ENCODE results near the gene HSD17B7. TPM values are rescaled to one million over a fixed set of nuclear protein-coding genes. Genes with fewer than 3 reads are reported as not detected.

The HSD17B7 gene
- total and polyA plus RNA-seq, 10 of the 15 experiments (the other 5 are each of a cell fraction or from before 2014, with no cell fraction given) = 32.9 to 88.1 (median 36.3) TPM

DNA sequence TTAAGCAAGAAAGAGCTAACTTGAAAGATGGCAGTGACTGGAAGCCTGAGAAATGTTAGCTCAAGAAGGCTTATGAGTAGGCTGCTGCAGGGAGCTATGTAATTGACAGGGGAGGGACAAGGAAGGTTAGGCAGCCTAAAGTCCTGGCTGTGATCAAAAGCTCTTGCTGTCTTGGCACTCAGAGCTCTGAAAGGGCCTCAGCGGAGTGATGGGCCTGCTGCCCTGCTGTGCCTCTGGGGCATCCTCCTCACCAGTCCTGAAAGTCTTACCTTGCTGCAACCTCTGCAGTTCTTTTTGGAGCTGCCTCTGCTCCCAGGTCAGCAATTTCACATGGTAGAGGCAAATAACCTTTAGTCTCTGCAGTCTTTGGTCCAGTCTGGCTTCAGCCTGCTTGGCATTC is 68.7 kb downstream of the HSD17B7 start (continued):
- no peak for TF ChIP-seq KDM1A (IDR thresholded peaks at IDR 0.05; ENCODE audit: borderline replicate concordance)
- no peak for TF ChIP-seq RAD51 (IDR thresholded peaks at IDR 0.05)
- no peak for TF ChIP-seq EED (IDR thresholded peaks at IDR 0.05; ENCODE audit: low read depth)

DNA sequence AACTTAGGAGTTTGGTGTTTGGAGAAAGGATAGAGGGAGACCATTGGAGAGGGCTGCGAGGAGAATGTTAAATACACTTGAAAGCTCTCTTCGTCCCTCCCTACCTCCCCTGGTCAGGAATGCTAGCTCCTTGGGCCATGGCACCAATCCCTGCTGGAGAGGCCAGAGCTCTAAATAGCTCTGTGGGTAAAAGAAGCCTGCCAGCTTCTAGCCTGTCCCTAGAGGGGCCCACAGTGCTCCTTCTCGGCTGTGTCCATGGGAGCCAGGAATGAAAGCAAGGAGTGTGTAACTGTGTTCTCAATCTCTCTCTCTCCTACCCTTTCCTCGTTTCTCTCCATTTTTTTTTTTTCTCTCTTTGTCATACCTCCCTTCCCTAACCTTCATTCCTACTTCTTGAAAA is 70.6 kb downstream of the HSD17B7 start, which contains the start of gene CCDC190:
TSS of gene CCDC190 (minus strand) at position 75 of the 400 bp plus-strand sequence. CDS start 1,529 bp downstream, outside the sequence.
- TF ChIP-seq ETV6 (conservative IDR thresholded peaks at IDR 0.05 in 1 of 2, IDR thresholded peaks at IDR 0.05 in 1 of 2; ENCODE audit: borderline replicate concordance in 1 of 2, low read depth in 1 of 2) = no peak
- no peak for TF ChIP-seq SPI1 (IDR thresholded peaks at IDR 0.05; ENCODE audit: borderline replicate concordance, insufficient read depth, low read depth, low read length)
- TF ChIP-seq ZZZ3 (IDR thresholded peaks at IDR 0.05; ENCODE audit: control insufficient read depth, insufficient read length, low read depth) = no peak
- no peak for TF ChIP-seq NFYA (IDR thresholded peaks at IDR 0.05; ENCODE audit: borderline replicate concordance, low read depth, low read length)
- no peak for TF ChIP-seq IKZF1 (conservative IDR thresholded peaks at IDR 0.05)
- TF ChIP-seq, protein P1, sequence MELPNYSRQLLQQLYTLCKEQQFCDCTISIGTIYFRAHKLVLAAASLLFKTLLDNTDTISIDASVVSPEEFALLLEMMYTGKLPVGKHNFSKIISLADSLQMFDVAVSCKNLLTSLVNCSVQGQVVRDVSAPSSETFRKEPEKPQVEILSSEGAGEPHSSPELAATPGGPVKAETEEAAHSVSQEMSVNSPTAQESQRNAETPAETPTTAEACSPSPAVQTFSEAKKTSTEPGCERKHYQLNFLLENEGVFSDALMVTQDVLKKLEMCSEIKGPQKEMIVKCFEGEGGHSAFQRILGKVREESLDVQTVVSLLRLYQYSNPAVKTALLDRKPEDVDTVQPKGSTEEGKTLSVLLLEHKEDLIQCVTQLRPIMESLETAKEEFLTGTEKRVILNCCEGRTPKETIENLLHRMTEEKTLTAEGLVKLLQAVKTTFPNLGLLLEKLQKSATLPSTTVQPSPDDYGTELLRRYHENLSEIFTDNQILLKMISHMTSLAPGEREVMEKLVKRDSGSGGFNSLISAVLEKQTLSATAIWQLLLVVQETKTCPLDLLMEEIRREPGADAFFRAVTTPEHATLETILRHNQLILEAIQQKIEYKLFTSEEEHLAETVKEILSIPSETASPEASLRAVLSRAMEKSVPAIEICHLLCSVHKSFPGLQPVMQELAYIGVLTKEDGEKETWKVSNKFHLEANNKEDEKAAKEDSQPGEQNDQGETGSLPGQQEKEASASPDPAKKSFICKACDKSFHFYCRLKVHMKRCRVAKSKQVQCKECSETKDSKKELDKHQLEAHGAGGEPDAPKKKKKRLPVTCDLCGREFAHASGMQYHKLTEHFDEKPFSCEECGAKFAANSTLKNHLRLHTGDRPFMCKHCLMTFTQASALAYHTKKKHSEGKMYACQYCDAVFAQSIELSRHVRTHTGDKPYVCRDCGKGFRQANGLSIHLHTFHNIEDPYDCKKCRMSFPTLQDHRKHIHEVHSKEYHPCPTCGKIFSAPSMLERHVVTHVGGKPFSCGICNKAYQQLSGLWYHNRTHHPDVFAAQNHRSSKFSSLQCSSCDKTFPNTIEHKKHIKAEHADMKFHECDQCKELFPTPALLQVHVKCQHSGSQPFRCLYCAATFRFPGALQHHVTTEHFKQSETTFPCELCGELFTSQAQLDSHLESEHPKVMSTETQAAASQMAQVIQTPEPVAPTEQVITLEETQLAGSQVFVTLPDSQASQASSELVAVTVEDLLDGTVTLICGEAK (IDR thresholded peaks at IDR 0.05; ENCODE audit: borderline replicate concordance) = no peak
- FAIRE-seq (no peak), DNase-seq (ENCODE audit: low read depth, low spot score) (no peak), ATAC-seq (no peak)
- Histone ChIP-seq H3K9ac (ENCODE audit: control insufficient read depth, insufficient read depth, low read length) (no peak within 1 kb of the TSS), H3K4me1 (ENCODE audit: control insufficient read depth, insufficient read depth, low read length) (no peaks in the 10 kb centered on the region), H3K4me2 (ENCODE audit: control insufficient read depth, insufficient read depth) (no peak within 1 kb of the TSS), H3K9me3 (replicated peaks; ENCODE audit: control insufficient read depth, insufficient read depth, low read length) (no peaks in the 10 kb centered on the region), H2AFZ (ENCODE audit: control insufficient read depth, low read depth, low read length) (no peak within 1 kb of the TSS), H3K27me3 (replicated peaks in 1 of 2; ENCODE audit: control insufficient read depth in 2 of 2, insufficient read depth in 2 of 2, low read length in 1 of 2) (peaks cover 0 to 1% of the 10 kb centered on the region in 2 experiments; a peak in 1 of 4 replicates), H3K4me3 (no peak within 1 kb of the TSS), H3K79me2 (ENCODE audit: control insufficient read depth, insufficient read depth, low read length) (no peaks in the 10 kb centered on the region), H3K27ac (ENCODE audit: control insufficient read depth, insufficient read depth) (no peak within 1 kb of the TSS), H4K20me1 (ENCODE audit: control insufficient read depth, insufficient read depth) (no peaks in the 10 kb centered on the region), H3K36me3 (ENCODE audit: control insufficient read depth in 2 of 2, insufficient read depth in 2 of 2, low read length in 1 of 2) (no peaks in the 10 kb centered on the region)
- ChIA-PET RAD21 (ENCODE audit: unreplicated experiment) (no interaction called here), SMC1A (ENCODE audit: uncharacterized antibody, unreplicated experiment) (interaction anchor here (0.8 to 1.2 kb wide), 3 partner anchors 8 to 24 kb away, joined by 3 read pairs; no protein-coding TSS in a partner anchor), CTCF (interaction anchor here (1.3 to 1.7 kb wide), 2 partner anchors 13 to 454 kb away, joined by 8 to 9 read pairs; no protein-coding TSS in a partner anchor), POLR2A (no interaction called here)
- in situ Hi-C loops (cut with MboI) = no loop called here
- intact Hi-C loops (cut with micrococcal nuclease; ENCODE audit: unreplicated experiment) = no loop called here
- WGBS (ENCODE audit: insufficient coverage, insufficient replicate concordance, low lambda C conversion rate, missing lambda C conversion rate) = 17% methylated on average over 4 of the region's 4 CpGs
- BruUV-seq (replicated peaks) = no TSS peak

Data from GM12878 (cell line).